ENCODE results near the gene FOXD4L1.
"Not testable (repeated sequence)": the region's sequence is repeated elsewhere in the genome, so short reads cannot be mapped to it uniquely, and the experiment has no call there.

The FOXD4L1 gene

DNA sequence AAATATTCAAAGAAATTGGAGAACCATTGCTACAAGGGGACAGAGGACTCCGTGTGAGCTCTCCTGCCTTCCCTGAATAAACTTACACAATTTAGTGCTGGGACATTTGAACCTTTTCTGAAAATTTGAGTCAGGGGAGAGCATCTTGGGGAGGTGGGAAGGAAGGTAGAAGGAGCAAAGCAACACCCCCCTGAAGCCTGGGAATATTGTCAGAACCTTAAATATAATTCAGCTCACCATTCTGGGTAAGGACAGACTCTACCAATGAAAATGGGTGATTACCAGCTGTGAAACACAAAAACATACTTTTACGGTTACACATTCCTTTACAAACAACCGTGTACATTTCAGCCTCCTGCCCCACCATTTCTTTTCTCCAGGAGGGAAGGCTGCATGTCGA is at the start of gene FOXD4L1:
TSS of gene FOXD4L1 (plus strand) at position 301 of the 400 bp plus-strand sequence. CDS start 592 bp downstream, outside the sequence.
- DNase-seq: not testable (repeated sequence)

DNA sequence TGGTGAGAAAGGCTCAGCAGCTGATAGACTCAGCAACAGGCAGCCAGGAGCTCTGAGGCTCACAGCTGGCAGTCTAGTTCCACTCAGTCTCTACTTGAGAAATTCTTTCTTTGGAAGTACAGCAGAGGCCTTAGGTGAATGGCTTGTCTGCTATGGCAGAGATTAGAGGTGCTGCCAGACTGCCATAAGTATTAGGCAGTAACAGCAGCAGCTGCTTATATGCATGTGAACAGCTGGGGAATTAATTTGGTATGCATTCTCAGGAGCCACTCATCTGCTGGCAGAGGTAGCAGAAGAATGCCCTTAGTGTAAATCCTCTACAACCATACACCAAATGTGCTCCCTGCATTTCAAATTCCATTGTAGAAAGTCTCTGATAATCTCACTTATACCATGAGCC is 32.7 kb upstream of the FOXD4L1 start:
- DNase-seq: not testable (repeated sequence)

- DNase-seq: not testable (repeated sequence)
Measured at GRCh38 chr2:113476688-113477368, 21.6 kb upstream of the FOXD4L1 start.

GRCh38 chr2:113496527-113496926 is 1.9 kb upstream of the FOXD4L1 start:
- not testable (repeated sequence) for DNase-seq

DNA sequence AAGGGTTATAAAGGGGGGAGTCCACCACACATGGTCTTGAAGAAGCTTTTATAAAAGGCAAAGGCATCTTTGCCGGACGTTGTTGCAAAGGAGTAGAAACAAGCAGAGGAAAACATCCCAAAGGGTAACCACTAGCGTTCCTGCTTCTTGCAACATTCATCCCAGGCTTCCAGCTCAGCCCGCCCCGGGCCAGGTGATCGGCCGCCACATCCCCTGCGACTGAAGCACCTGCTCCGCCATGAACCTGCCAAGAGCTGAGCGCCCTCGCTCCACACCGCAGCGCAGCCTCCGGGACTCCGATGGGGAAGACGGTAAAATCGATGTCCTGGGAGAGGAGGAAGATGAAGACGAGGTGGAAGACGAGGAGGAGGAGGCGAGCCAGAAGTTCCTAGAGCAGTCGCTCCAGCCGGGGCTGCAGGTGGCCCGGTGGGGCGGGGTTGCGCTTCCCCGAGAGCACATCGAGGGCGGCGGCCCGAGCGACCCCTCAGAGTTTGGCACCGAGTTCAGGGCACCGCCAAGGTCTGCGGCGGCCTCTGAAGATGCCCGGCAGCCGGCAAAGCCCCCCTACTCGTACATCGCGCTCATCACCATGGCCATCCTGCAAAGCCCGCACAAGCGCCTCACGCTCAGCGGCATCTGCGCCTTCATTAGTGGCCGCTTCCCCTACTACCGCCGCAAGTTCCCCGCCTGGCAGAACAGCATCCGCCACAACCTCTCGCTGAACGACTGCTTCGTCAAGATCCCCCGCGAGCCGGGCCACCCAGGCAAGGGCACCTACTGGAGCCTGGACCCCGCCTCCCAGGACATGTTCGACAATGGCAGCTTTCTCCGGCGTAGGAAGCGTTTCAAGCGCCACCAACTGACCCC is 787 bp downstream of the FOXD4L1 start:
- DNase-seq: peak; percentile 11

GRCh38 chr2:113499886-113500722 is 1.6 kb downstream of the FOXD4L1 start:
- not testable (repeated sequence) for DNase-seq

DNA sequence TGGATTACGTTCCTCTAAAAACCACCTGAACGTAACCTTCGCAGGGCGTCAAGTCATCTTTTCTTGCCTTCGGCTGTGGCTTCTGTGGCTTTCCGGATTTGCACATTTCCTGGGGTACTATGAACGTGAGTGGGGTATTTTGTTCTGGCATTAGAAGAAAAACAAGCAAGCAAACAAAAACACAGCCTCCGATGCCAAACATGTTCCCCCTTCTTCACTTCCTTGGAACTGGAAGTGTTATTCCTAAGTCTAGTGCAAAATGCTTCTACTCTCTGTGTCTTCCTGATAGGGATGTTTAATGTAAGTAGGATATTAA is 2.2 kb downstream of the FOXD4L1 start:
- DNase-seq: not testable (repeated sequence)

DNA sequence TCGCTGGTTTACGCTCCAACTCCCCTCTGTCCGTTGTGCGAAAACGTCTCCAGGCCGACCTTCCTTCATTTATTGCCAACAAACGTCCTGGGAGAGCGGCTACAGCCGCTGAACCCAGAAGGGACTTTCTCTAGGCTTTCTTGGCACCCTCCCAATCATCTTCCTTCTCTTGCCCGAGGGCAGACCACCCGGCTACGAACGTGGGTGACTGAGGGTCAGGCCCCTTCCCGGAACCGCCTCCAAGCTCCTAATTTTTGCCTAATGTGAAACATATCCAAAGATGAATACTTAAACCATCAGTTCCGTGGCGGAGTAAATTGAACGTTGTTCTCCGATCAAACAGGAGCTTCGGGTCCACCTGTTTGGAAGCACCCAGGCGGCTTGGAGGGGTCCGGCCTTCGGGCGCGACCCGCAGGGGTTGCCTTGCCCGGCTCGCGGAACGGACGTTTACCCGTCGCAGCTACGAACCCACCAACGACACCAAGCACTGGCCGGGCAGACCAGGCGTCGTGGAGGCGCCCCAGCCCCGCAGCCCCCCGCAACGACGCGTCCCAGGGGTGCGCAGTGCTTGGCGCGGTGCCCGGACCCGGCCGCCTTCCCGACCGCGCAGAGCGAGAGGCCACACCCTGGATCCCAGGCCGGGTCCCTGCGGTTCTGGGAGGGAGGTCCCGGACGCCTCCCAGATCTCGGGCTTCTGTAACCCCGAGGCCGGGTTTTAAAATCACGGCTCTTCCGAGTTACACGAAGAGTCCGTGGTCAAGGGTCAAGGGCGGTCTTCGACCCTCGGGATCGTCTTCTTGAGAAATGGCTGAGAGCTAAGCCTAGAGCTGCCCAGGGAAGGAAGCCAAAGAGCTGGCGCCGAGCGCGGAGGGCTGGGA is 4.0 kb downstream of the FOXD4L1 start:
- not testable (repeated sequence) for DNase-seq

DNA sequence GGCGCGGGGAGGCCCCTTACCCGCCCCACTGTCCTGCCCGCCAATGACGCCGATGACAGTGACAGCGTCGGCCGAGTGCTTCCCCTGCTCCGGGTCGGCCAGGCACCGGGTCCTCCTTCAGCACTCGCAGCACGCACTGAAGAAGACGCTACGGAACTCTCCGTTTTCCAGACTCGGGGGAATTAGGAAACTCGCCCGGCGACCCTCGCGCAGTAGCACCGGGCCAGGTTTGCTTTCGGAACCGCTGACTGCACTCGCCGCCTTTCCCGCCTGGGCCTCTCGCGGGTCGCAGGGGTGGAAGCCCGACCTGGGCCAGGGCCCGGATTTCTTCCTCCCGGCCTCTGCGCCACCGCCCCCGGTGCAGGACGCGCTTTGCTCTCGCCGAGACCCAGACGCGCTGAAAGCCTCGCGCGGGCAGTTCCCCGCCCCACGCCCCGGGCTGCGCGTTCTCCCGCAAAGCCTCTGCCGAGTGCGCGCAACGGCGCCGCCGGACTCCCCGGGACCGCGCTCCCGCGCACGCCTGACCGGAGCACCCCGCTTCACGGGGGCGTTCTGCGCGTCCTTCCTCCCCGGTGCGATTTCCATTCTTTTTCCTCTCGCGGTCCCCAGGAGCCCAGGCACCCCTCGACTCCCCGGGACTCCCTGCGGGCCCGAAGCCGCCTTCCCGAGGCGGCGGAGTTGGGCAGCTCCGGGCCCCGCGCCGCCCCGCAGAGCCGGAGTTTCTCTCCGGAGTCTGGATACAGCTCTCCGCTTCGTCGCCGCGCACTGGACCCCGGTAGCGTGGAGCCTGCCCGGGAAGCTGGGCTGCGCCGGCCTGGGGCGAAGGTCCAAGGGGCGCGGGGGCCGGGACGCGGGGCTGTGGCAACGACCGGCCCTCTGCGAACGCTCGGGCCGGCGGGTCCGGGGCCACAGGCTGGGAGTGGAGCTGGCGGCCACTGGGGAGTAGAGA is 4.9 kb downstream of the FOXD4L1 start:
- peak; percentile 56 for DNase-seq

DNA sequence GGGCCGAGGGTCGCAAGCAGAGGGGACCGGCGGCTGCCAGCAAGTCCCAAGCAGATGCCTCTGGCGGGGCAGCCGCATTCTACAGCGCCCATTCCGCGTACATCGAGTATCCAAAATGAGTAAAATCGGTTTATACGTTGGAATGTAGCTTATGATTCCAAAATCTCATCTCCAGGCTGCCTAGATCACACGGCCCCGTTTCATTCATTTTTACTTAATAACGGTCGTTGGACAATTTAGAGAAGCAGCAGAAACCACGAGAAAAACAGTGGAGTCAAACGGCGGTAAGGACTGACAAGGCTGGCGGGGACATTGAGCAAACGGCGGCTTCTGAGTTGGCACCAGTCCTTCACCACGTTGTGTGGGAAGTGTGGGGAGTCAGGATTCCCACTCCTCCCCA is 5.6 kb downstream of the FOXD4L1 start:
- DNase-seq: not testable (repeated sequence)

DNA sequence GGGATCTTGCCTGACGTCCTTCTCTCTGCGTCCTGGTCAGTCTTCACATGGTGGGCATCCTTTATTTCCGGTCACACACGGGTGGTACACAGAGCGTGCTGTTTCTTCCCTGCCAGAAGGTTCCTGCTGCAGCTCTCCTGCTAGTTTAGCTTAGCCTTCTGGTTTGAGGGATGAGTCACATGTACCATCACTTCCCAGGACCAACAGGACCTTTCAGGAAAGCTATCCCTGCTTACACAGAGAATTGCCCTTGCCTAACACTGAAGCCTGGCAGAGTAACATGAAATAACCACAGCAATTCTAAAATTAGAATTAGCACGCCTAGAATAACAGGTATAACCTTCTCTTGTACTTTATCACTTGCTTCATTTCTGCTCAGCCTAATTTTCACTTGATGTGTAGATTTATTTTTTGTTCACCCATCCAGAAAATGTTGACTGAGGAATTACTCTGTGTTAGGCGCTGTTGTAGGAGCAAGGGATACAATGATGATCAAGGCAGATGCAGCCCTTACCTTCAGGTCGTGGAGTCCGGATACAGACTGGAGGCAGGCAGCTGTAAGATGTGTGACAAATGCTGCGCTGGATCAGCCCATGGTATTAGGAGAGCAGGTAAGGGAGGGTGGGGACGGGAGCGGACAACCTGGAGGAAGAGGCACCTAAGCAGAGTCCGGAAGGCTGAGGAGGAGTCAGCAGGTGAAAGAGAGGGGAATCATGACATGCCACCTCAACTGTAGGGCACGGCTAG is 9.1 kb downstream of the FOXD4L1 start:
- not testable (repeated sequence) for DNase-seq

- DNase-seq: not testable (repeated sequence)
Measured at GRCh38 chr2:113508187-113508586, 9.7 kb downstream of the FOXD4L1 start.

- not testable (repeated sequence) for DNase-seq
Measured at GRCh38 chr2:113510913-113511312, 12.4 kb downstream of the FOXD4L1 start.

GRCh38 chr2:113511859-113512258 is 13.4 kb downstream of the FOXD4L1 start:
- DNase-seq: not testable (repeated sequence)

DNA sequence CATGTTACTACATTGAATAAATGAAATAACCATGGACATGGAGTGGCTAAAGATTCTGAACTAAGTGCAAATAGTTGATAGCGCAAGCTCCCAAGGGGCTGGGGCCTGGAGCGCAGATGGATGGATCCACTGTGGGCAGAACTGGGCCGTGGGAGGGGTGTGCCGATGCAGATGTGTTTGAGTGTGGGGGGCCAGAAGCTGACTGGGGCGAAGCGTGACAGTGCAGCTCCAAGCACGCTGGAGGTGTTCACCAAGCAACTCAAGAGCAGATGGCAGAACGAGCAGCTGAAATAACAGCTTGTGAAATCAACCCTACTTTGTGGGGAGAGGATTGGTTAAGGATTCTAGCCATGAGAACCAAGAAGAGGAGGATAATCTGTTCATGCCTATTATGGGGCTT is 17.0 kb downstream of the FOXD4L1 start:
- DNase-seq: not testable (repeated sequence)

- not testable (repeated sequence) for DNase-seq
Measured at GRCh38 chr2:113515995-113516394, 17.5 kb downstream of the FOXD4L1 start.

DNA sequence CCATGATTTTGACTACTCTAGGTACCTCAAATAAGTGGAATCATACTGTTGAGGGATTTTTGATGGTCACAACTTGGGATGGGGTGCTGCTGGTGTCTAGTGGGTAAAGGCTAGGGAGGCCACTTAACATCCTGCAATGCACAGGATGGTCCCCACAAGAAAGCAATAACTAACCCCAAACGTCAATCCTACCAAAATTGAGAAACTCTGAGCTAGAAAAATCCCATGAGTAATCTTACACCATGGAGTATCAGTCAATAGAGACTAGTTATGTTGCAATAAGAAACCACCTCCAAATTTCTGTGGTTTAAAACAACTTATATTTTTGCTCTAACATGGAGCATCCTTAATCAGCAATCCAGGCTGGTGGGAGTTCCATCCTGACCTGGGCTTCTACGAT is 18.6 kb downstream of the FOXD4L1 start:
- DNase-seq: not testable (repeated sequence)

GRCh38 chr2:113520837-113521236 is 22.4 kb downstream of the FOXD4L1 start:
- not testable (repeated sequence) for DNase-seq

GRCh38 chr2:113521492-113521891 is 23.0 kb downstream of the FOXD4L1 start:
- not testable (repeated sequence) for DNase-seq

DNA sequence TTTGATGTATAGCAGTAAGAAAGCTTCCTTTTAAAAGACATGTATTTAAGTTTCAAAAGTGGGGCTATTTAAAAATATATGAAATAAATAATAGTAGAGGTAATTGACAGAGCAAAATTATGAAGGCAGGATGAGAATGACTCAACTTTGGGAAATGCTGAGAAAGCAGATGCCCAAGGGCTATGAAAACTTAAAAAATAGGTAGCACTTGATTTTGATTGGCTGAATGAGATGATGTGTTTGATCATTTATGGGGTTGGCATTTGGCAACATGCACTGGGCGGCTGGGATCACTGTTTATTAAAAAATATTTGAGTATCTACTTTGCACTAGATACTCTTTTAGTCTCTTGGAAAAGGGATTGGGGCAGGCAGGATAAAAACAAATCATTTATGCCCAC is 26.5 kb downstream of the FOXD4L1 start:
- not testable (repeated sequence) for DNase-seq

All from activated CD4-positive, alpha-beta T cell treated with anti-CD3 and anti-CD28 coated beads for 48 hours (primary cell).